ENCODE results near the gene MED9.
"Not testable (repeated sequence)": the region's sequence is repeated elsewhere in the genome, so short reads cannot be mapped to it uniquely, and the experiment has no call there.

Gene MED9, protein sequence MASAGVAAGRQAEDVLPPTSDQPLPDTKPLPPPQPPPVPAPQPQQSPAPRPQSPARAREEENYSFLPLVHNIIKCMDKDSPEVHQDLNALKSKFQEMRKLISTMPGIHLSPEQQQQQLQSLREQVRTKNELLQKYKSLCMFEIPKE

GRCh38 chr17:17476865-17477467 lies at the start of gene MED9:
Gene MED9 (plus strand): TSS chr17:17477000. CDS start chr17:17477042, 42 bp downstream.
- Histone ChIP-seq H3K36me3 (ENCODE audit: low read length) (no peaks in the 10 kb centered on the region), H3K9me2 (replicated peaks; ENCODE audit: insufficient read depth, low read length) (no peaks in the 10 kb centered on the region), H3K27me3 (ENCODE audit: low read length) (no peaks in the 10 kb centered on the region), H3K9ac (ENCODE audit: low read length) (peak within 1 kb of the TSS; percentile 70), H2AFZ (ENCODE audit: low read depth, low read length, severe bottlenecking) (peak within 1 kb of the TSS; percentile 76), H3K9me3 (ENCODE audit: insufficient read depth, low read length) (no peaks in the 10 kb centered on the region), H3K4me2 (ENCODE audit: low read depth, low read length, poor library complexity, severe bottlenecking) (peak within 1 kb of the TSS; percentile 84), H3F3A (ENCODE audit: insufficient read depth) (peaks cover 2% of the 10 kb centered on the region; the same call in 1 of the 2 replicates), H3K27ac (ENCODE audit: low read depth, low read length) (peak within 1 kb of the TSS; percentile 11), H3K4me3 (ENCODE audit: insufficient read depth, low read length, poor library complexity, severe bottlenecking) (peak within 1 kb of the TSS; percentile 71), H4K20me1 (ENCODE audit: low read depth, low read length) (no peaks in the 10 kb centered on the region), H3K79me2 (ENCODE audit: insufficient read depth, low read length) (peaks cover 48% of the 10 kb centered on the region)
- no peak for TF ChIP-seq EZH2phosphoT487 (conservative IDR thresholded peaks at IDR 0.05; ENCODE audit: low read length)
- TF ChIP-seq CTCF (IDR thresholded peaks at IDR 0.05; ENCODE audit: insufficient read depth, low read length, poor library complexity, severe bottlenecking), result no peak

- no peaks in the 10 kb centered on the region for H3K9me2 ChIP-seq (replicated peaks; ENCODE audit: insufficient read depth, low read length)
- H3K36me3 ChIP-seq (ENCODE audit: low read length), result no peaks in the 10 kb centered on the region
- H3F3A ChIP-seq (ENCODE audit: insufficient read depth), result no peaks in the 10 kb centered on the region
- peaks cover 10% of the 10 kb centered on the region; the same call in 1 of the 2 replicates for H3K9me3 ChIP-seq (ENCODE audit: insufficient read depth, low read length)
- no peak overlapping the region for H3K9ac ChIP-seq (ENCODE audit: low read length)
- H3K27ac ChIP-seq (ENCODE audit: low read depth, low read length), result no peak overlapping the region
- no peaks in the 10 kb centered on the region for H3K79me2 ChIP-seq (ENCODE audit: insufficient read depth, low read length)
- H2AFZ ChIP-seq (ENCODE audit: low read depth, low read length, severe bottlenecking), result no peak overlapping the region
- H4K20me1 ChIP-seq (ENCODE audit: low read depth, low read length), result no peaks in the 10 kb centered on the region
- no peak overlapping the region for H3K4me3 ChIP-seq (ENCODE audit: insufficient read depth, low read length, poor library complexity, severe bottlenecking)
- no peaks in the 10 kb centered on the region for H3K27me3 ChIP-seq (ENCODE audit: low read length)
- TF ChIP-seq CTCF (IDR thresholded peaks at IDR 0.05; ENCODE audit: insufficient read depth, low read length, poor library complexity, severe bottlenecking) (no peak), EZH2phosphoT487 (conservative IDR thresholded peaks at IDR 0.05; ENCODE audit: low read length) (no peak)
- no peak overlapping the region for H3K4me2 ChIP-seq (ENCODE audit: low read depth, low read length, poor library complexity, severe bottlenecking)
Measured at GRCh38 chr17:17429222-17429621, 47.6 kb upstream of the MED9 start.

GRCh38 chr17:17430924-17431323 lies 45.9 kb upstream of the MED9 start:
- H3F3A ChIP-seq (ENCODE audit: insufficient read depth); H3K9ac ChIP-seq (ENCODE audit: low read length); H4K20me1 ChIP-seq (ENCODE audit: low read depth, low read length): not testable (repeated sequence)

DNA sequence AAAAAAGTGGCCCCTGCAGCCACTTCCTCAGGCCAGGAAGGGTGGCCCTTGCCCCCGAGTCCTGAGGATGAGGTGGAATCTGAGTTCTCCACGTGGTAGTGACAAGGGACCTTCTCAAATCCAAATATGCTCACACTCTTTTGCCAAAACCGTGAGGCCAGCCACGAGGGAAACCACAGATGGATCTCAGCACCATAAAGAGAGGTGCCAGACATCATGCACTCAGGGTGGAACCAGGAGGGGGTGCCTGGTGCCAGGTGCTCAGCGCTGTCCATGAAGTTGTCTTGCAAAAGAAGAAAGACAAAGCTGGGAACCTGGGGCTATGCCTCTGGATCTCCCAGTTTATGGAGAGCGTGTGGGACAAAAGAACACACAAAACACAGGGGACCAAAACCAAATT lies 45.2 kb upstream of the MED9 start:
- H2AFZ ChIP-seq (ENCODE audit: low read depth, low read length, severe bottlenecking), result no peak overlapping the region
- no peak overlapping the region for H3K9ac ChIP-seq (ENCODE audit: low read length)
- no peaks in the 10 kb centered on the region for H3K36me3 ChIP-seq (ENCODE audit: low read length)
- no peaks in the 10 kb centered on the region for H3K79me2 ChIP-seq (ENCODE audit: insufficient read depth, low read length)
- no peak overlapping the region for H3K4me2 ChIP-seq (ENCODE audit: low read depth, low read length, poor library complexity, severe bottlenecking)
- no peaks in the 10 kb centered on the region for H3F3A ChIP-seq (ENCODE audit: insufficient read depth)
- no peak overlapping the region for H3K27ac ChIP-seq (ENCODE audit: low read depth, low read length)
- no peaks in the 10 kb centered on the region for H3K9me2 ChIP-seq (replicated peaks; ENCODE audit: insufficient read depth, low read length)
- no peaks in the 10 kb centered on the region for H4K20me1 ChIP-seq (ENCODE audit: low read depth, low read length)
- H3K9me3 ChIP-seq (ENCODE audit: insufficient read depth, low read length), result no peaks in the 10 kb centered on the region
- no peaks in the 10 kb centered on the region for H3K27me3 ChIP-seq (ENCODE audit: low read length)
- no peak overlapping the region for H3K4me3 ChIP-seq (ENCODE audit: insufficient read depth, low read length, poor library complexity, severe bottlenecking)
- TF ChIP-seq EZH2phosphoT487 (conservative IDR thresholded peaks at IDR 0.05; ENCODE audit: low read length) (no peak), CTCF (IDR thresholded peaks at IDR 0.05; ENCODE audit: insufficient read depth, low read length, poor library complexity, severe bottlenecking) (no peak)

More at GRCh38 chr17:17430924-17431323, 45.9 kb upstream of the MED9 start:
- not testable (repeated sequence) for H3K27ac ChIP-seq (ENCODE audit: low read depth, low read length); H3K27me3 ChIP-seq (ENCODE audit: low read length); H3K36me3 ChIP-seq (ENCODE audit: low read length); H3K4me3 ChIP-seq (ENCODE audit: insufficient read depth, low read length, poor library complexity, severe bottlenecking); H3K9me2 ChIP-seq (replicated peaks; ENCODE audit: insufficient read depth, low read length); H3K79me2 ChIP-seq (ENCODE audit: insufficient read depth, low read length); H2AFZ ChIP-seq (ENCODE audit: low read depth, low read length, severe bottlenecking); H3K9me3 ChIP-seq (ENCODE audit: insufficient read depth, low read length); H3K4me2 ChIP-seq (ENCODE audit: low read depth, low read length, poor library complexity, severe bottlenecking)

All from SU-DHL-6 (cell line).